Activated T-helper 1 cell treated with anti-CD3 and anti-CD28 coated beads, Interleukin-12 subunit alpha, Interleukin-12 subunit beta, Interleukin-2, Interleukin-4 antibody, amounts not matched to agents 30 ng/mL and 10 ng/mL and 1 ng/mL, durations not matched to agents 14 hours and 24 hours and 36 hours (primary cell): ENCODE results near the gene ALKBH1. TPM values are rescaled to one million over a fixed set of nuclear protein-coding genes. Genes with fewer than 3 reads are reported as not detected.
"Not testable (repeated sequence)": the region's sequence is repeated elsewhere in the genome, so short reads cannot be mapped to it uniquely, and the experiment has no call there.

Experiments used
- DNase-seq: peaks from one replicate; pipeline ENCODE4 v3.0.0; 2021; ENCODE audit warnings: low spot score
- H3K27ac Mint-ChIP-seq: one replicate; pipeline ENCODE4 v1.8.0; 2021; ENCODE audit warnings: mild to moderate bottlenecking, mixed read lengths
- H3K27me3 Mint-ChIP-seq: one replicate; pipeline ENCODE4 v1.8.0; 2022; ENCODE audit warnings: mild to moderate bottlenecking, moderate library complexity, mixed read lengths; ENCODE audit not compliant: insufficient read depth
- H3K36me3 Mint-ChIP-seq: one replicate; pipeline ENCODE4 v1.8.0; 2021; ENCODE audit warnings: low read depth, mixed read lengths
- H3K4me1 Mint-ChIP-seq: one replicate; pipeline ENCODE4 v1.8.0; 2021; ENCODE audit warnings: low read depth, mixed read lengths
- H3K4me3 Mint-ChIP-seq: one replicate; pipeline ENCODE4 v1.8.0; 2021; ENCODE audit warnings: mild to moderate bottlenecking, moderate library complexity, mixed read lengths
- H3K9me3 Mint-ChIP-seq: one replicate; pipeline ENCODE4 v1.8.0; 2021; ENCODE audit warnings: mixed read lengths
- intact Hi-C: fragments of 100-400 bp; cut with micrococcal nuclease; formaldehyde crosslinking; loops from one replicate; pipeline ENCODE4 v1.15.1; 2024
- total RNA-seq: library from RNA; stranded (reverse); gene quantifications from 2 replicates; pipeline ENCODE4 v1.2.3, GENCODE V29; 2022

ALKBH1 gene, protein sequence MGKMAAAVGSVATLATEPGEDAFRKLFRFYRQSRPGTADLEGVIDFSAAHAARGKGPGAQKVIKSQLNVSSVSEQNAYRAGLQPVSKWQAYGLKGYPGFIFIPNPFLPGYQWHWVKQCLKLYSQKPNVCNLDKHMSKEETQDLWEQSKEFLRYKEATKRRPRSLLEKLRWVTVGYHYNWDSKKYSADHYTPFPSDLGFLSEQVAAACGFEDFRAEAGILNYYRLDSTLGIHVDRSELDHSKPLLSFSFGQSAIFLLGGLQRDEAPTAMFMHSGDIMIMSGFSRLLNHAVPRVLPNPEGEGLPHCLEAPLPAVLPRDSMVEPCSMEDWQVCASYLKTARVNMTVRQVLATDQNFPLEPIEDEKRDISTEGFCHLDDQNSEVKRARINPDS
- 16.3 and 21.9 TPM in 2 replicates for total RNA-seq

DNA sequence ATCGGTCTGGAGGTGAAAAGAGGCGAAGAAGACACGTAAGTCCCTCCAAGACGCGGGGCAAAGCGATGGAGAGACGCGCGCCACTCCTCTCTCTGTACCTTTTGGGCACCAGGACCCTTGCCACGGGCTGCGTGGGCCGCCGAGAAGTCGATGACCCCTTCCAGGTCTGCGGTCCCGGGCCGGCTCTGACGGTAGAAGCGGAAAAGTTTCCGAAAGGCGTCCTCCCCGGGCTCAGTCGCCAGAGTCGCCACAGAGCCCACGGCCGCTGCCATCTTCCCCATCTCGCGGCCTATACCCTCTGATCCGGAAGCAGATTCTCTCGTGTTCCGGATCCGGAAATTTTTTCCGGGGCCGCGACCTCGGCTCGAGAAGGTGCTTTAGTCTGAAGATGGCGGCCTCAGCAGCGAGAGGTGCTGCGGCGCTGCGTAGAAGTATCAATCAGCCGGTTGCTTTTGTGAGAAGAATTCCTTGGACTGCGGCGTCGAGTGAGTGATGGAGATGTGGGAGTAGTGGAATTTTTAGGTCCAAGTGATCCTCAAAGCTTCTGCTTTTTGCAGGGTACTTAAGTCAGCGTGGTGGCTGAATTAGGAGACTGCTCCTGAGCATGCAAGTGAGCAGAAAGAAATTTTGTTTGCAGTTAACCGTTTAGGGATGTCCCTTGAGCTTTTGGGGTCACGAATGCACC lies at the start of gene ALKBH1, which contains the start of gene SLIRP:
ALKBH1 (minus strand) TSS at position 300 of the 685 bp plus-strand sequence; CDS start at position 281, 19 bp downstream.
SLIRP (plus strand) TSS at position 380 of the 685 bp plus-strand sequence; CDS start at position 389, 9 bp downstream.
- Mint-ChIP-seq H3K36me3 (peaks cover 32% of the 10 kb centered on the region), H3K27ac (peak within 1 kb of the TSS; percentile 98), H3K9me3 (no peaks in the 10 kb centered on the region), H3K4me3 (peak within 1 kb of the TSS; percentile 99), H3K4me1 (peaks cover 41% of the 10 kb centered on the region), H3K27me3 (no peaks in the 10 kb centered on the region)
- intact Hi-C loops, result loop anchor here (1.0 to 10.0 kb wide), 12 partner anchors 53 to 673 kb away; partner anchors contain the start of genes ADCK1, CIPC, GSTZ1 and SAMD15
- peak; percentile 81 for DNase-seq

DNA sequence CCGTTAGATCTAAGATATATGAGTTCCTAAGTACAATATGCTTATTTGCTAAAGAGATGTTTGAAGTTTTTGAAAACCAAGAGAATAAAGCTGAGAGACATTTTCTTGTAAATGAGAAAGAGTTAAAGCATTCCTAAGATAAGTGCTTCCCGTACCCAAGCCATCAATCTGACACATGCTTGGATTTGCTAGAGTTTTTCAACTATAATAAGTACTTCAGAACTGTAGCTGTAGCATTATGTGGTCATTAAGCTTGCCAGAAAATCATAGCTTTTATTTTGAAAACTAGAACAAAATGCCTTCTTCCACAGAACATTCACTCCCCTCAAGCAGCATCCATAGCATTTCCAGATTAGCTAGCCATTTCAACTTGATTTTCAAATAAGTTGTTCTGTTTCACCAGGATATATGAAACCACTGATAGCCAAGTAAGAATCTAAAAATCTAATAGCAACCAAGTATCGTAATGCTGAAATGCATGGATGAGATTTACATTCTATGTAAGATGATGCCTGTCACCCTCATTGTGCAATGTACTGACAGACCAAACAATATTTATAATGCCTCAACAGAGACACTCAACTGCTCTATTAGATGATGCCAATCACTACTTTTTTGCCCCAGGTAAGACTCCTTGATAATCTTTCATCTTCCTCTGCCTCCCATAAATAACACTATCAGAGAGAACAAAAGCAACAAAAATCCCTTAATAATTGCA lies 45.1 kb upstream of the ALKBH1 start:
- Mint-ChIP-seq H3K4me3 (no peak overlapping the region), H3K9me3 (no peaks in the 10 kb centered on the region), H3K27ac (no peak overlapping the region), H3K27me3 (no peaks in the 10 kb centered on the region), H3K36me3 (peaks cover 53% of the 10 kb centered on the region), H3K4me1 (peaks cover 33% of the 10 kb centered on the region)
- intact Hi-C loops, result no loop called here
- DNase-seq, result no peak

DNA sequence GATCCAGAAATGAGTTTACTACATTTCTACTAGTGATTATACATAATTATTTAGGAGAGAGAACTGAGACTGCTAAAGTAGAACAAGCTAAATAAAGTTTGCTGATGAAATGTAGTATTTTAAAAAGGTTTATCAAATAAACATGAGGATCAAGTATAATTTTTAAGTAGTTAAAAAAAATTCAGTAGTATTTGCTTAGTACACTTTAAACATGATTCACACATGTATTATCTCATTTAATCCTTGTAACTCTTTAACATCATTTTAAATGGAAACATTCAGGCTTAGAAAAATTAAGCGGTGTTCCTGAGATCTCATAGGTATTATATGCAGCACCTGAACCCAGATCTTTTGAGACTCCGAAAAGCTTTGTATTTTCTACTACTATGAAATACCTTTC lies 44.4 kb upstream of the ALKBH1 start:
- H3K4me3 Mint-ChIP-seq, result no peak overlapping the region
- H3K9me3 Mint-ChIP-seq, result no peaks in the 10 kb centered on the region
- no peaks in the 10 kb centered on the region for H3K27me3 Mint-ChIP-seq
- no peak overlapping the region for H3K27ac Mint-ChIP-seq
- H3K36me3 Mint-ChIP-seq, result peaks cover 50% of the 10 kb centered on the region
- DNase-seq, result no peak
- H3K4me1 Mint-ChIP-seq, result peaks cover 26% of the 10 kb centered on the region
- intact Hi-C loops, result no loop called here

- peaks cover 43% of the 10 kb centered on the region for H3K36me3 Mint-ChIP-seq
- H3K27ac Mint-ChIP-seq, result not testable (repeated sequence)
Observed at GRCh38 chr14:77747425-77747824, 39.6 kb upstream of the ALKBH1 start.

DNA sequence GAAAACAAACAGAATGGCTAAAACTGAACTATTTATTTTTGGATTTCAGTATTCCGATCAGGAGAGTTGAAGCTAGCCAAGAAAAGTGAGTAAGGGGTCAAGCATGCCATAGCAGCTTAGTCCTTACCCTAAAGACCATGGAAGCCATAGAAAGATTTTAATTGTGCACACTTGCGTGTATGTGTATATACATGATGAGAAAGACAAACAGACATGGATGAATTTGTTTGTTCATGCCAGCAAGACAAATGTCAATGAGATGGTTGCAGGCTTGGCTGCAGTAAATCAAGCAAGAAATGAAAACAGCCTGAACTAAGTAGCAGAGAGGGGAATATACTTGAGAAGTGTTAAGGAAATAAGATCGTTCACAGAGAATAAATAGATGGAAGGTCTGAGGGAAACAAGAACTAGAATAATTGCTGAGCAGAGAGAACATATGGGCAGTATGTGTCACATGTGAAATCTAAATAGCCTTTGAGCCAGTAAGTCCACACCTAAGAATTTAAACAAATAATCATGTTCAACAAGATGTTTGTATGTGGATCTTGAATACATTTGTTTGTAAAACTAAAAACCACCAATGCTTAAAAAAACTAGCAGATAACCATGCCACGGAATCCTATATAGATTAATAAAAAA lies 38.4 kb upstream of the ALKBH1 start:
- intact Hi-C loops, result no loop called here
- peaks cover 47% of the 10 kb centered on the region for H3K36me3 Mint-ChIP-seq
- H3K4me1 Mint-ChIP-seq, result peaks cover 18% of the 10 kb centered on the region
- no peak for DNase-seq
- peak overlapping the region; percentile 11 for H3K27ac Mint-ChIP-seq
- no peaks in the 10 kb centered on the region for H3K27me3 Mint-ChIP-seq
- no peak overlapping the region for H3K4me3 Mint-ChIP-seq
- no peaks in the 10 kb centered on the region for H3K9me3 Mint-ChIP-seq

More at GRCh38 chr14:77747425-77747824, 39.6 kb upstream of the ALKBH1 start:
- intact Hi-C loops, DNase-seq, H3K9me3 Mint-ChIP-seq, H3K27me3 Mint-ChIP-seq, H3K4me3 Mint-ChIP-seq: not testable (repeated sequence)
- H3K4me1 Mint-ChIP-seq, result peaks cover 21% of the 10 kb centered on the region

- no peaks in the 10 kb centered on the region for H3K9me3 Mint-ChIP-seq
- H3K4me3 Mint-ChIP-seq, result no peak overlapping the region
- peaks cover 23% of the 10 kb centered on the region for H3K4me1 Mint-ChIP-seq
- no peaks in the 10 kb centered on the region for H3K27me3 Mint-ChIP-seq
- no peak overlapping the region for H3K27ac Mint-ChIP-seq
- intact Hi-C loops, result no loop called here
- H3K36me3 Mint-ChIP-seq, result peaks cover 43% of the 10 kb centered on the region
- DNase-seq, result no peak
Observed at GRCh38 chr14:77741438-77741837, 33.6 kb upstream of the ALKBH1 start.

- DNase-seq, result no peak
- peaks cover 16% of the 10 kb centered on the region for H3K4me1 Mint-ChIP-seq
- H3K36me3 Mint-ChIP-seq, result peaks cover 47% of the 10 kb centered on the region
- H3K9me3 Mint-ChIP-seq, result no peaks in the 10 kb centered on the region
- no peak overlapping the region for H3K27ac Mint-ChIP-seq
- H3K4me3 Mint-ChIP-seq, result no peak overlapping the region
- intact Hi-C loops, result no loop called here
- H3K27me3 Mint-ChIP-seq, result no peaks in the 10 kb centered on the region
Observed at GRCh38 chr14:77738559-77739250, 30.9 kb upstream of the ALKBH1 start.

- no peaks in the 10 kb centered on the region for H3K4me1 Mint-ChIP-seq
- H3K4me3 Mint-ChIP-seq, result no peak overlapping the region
- no peak overlapping the region for H3K27ac Mint-ChIP-seq
- no peak for DNase-seq
- peaks cover 55% of the 10 kb centered on the region for H3K36me3 Mint-ChIP-seq
- intact Hi-C loops, result no loop called here
- no peaks in the 10 kb centered on the region for H3K9me3 Mint-ChIP-seq
- no peaks in the 10 kb centered on the region for H3K27me3 Mint-ChIP-seq
Observed at GRCh38 chr14:77730976-77731497, 23.2 kb upstream of the ALKBH1 start.

- no peak overlapping the region for H3K27ac Mint-ChIP-seq
Observed at GRCh38 chr14:77722301-77722700, 14.5 kb upstream of the ALKBH1 start.

DNA sequence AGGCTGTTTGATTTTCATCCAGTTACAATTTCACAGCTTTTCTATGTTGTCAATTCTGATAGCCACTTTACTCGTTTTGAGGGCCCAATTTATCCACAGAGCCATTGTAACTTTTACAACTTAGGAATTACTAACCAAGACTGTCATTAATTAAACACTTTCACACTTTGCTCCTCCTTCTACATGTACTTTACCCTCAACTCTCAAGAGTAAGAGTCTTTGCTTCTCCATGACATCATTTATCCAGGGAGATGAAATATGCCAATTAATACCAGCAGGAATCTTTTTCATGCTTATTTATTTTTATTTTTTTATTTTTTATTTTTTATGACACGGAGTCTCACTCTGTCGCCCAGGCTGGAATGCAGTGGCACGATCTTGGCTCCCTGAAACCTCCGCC lies 13.6 kb upstream of the ALKBH1 start:
- DNase-seq, result no peak
- Mint-ChIP-seq H3K27ac (no peak overlapping the region), H3K4me3 (no peak overlapping the region), H3K4me1 (no peaks in the 10 kb centered on the region), H3K36me3 (peaks cover 56% of the 10 kb centered on the region), H3K27me3 (no peaks in the 10 kb centered on the region), H3K9me3 (no peaks in the 10 kb centered on the region)
- intact Hi-C loops, result no loop called here

More at GRCh38 chr14:77722301-77722700, 14.5 kb upstream of the ALKBH1 start:
- H3K27me3 Mint-ChIP-seq, result no peaks in the 10 kb centered on the region
- H3K36me3 Mint-ChIP-seq, result peaks cover 56% of the 10 kb centered on the region
- no peak for DNase-seq
- intact Hi-C loops, result no loop called here
- H3K4me1 Mint-ChIP-seq, result no peaks in the 10 kb centered on the region
- H3K4me3 Mint-ChIP-seq, result no peak overlapping the region
- H3K9me3 Mint-ChIP-seq, result no peaks in the 10 kb centered on the region

GRCh38 chr14:77717608-77718305 lies 9.9 kb upstream of the ALKBH1 start:
- Mint-ChIP-seq H3K9me3 (no peaks in the 10 kb centered on the region), H3K27ac (no peak overlapping the region)
- intact Hi-C loops, result no loop called here

More at GRCh38 chr14:77717608-77718305, 9.9 kb upstream of the ALKBH1 start:
- no peak overlapping the region for H3K4me3 Mint-ChIP-seq
- peaks cover 15% of the 10 kb centered on the region for H3K4me1 Mint-ChIP-seq
- no peak for DNase-seq
- no peaks in the 10 kb centered on the region for H3K27me3 Mint-ChIP-seq
- peaks cover 50% of the 10 kb centered on the region for H3K36me3 Mint-ChIP-seq
